ENCODE data around the gene ATP13A3.

Gene ATP13A3

DNA sequence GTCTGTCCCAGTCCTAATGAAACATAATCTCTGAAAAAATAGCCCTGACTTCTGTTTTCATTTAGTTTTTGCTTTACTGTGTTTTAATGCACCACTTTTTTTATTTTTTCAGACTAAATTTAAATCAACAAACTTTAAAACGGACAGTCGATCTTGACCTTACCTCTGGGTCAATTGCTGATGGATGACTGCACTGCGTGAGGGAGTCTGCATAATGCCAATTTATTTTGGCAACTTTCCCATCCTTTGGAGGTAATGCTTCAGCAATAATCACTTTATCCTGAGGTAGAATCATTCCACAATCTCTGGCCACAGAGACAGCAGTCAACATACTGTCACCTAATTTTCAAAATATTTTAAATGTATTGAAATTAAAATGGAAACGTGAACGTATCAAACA is 55.2 kb downstream of the ATP13A3 start:
- peak; percentile 37 for DNase-seq

DNA sequence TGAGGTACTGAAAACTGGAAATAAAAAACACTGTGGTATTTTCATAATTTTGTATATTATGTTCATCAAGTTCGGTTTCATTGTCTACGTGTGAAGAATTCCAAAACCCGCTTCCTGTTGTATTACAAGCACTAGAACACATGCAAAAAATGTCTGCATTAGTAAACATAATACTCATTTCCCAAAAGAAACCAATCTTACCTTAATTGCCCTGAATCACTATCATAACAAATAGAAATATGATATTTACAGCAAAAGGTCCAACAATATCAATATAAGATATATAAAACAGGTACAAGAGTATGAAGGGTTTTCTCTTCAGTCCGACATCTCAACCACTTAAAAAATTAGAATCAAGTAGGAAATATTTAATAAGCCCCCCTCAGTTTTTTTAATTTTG is 61.4 kb downstream of the ATP13A3 start:
- no peak for DNase-seq

DNA sequence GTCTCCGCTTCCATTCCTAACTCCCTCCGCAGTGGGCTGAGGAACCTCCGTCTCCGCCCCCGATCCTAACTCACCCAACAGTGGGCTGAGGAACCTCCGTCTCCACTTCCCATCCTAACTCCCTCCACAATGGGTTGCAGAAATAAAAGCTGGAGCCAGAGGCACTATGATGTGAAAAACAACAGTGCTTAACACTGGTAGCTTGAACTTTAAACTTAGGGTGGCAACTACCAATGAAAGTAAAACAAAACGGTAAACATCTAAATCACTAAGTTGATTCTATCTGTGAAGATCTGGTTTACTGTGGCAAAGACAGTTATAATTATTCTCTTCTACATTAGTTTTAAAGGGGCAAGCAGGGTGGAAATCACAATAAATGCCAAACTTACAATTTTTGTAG is 61.8 kb downstream of the ATP13A3 start:
- DNase-seq = no peak

GRCh38 chr3:194424373-194424772 is 62.4 kb downstream of the ATP13A3 start:
- no peak for DNase-seq

DNA sequence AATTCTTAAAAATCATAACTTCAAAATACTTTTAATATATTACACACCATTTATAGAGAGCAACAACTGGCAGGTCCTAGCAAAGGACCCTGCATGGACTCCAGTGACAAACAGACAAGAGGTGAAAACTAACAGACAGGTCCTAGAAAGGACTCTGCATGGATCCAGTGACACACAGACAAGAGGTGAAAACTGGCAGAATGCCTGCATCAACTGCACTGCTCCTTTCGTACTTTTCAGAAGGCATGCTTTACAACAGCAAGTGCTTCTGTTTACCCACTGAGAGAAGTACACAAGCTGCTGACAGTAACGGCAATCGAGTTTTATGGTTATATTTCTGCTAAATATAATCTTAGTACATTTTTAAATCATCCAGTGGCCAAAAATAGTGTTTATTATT is 63.5 kb downstream of the ATP13A3 start:
- DNase-seq = peak; percentile 68

- no peak for DNase-seq
These were observed 64.6 kb downstream of the ATP13A3 start for GRCh38 chr3:194422188-194422587.

- DNase-seq = no peak
These were observed 68.1 kb downstream of the ATP13A3 start for GRCh38 chr3:194418671-194419070.

GRCh38 chr3:194407423-194407822 is 79.4 kb downstream of the ATP13A3 start:
- DNase-seq = no peak

- DNase-seq = no peak
These were observed 81.0 kb downstream of the ATP13A3 start for GRCh38 chr3:194405766-194406165.

GRCh38 chr3:194404365-194405140 is 82.2 kb downstream of the ATP13A3 start:
- DNase-seq = peak; percentile 47

GRCh38 chr3:194401868-194402329 is 84.9 kb downstream of the ATP13A3 start:
- DNase-seq = no peak

DNA sequence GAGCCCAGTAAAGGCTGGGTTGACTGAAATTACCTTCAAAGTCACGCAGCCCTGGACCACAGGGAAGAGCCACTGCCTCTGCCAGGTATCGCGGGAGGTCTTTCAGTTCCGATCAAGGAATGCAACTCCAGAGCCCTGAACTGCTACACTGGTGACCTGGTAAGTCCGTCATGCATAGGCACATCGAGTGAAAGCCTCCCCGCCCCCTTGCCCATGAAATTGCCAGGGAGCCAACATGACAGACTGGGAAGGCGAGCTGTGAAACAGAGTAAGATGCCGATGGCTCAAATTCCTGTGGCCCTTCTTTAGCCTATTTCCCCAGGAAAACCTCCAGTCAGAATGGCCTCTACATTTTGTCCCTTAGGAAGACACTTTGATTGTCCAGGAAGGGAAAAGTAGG is 85.5 kb downstream of the ATP13A3 start:
- no peak for DNase-seq

DNA sequence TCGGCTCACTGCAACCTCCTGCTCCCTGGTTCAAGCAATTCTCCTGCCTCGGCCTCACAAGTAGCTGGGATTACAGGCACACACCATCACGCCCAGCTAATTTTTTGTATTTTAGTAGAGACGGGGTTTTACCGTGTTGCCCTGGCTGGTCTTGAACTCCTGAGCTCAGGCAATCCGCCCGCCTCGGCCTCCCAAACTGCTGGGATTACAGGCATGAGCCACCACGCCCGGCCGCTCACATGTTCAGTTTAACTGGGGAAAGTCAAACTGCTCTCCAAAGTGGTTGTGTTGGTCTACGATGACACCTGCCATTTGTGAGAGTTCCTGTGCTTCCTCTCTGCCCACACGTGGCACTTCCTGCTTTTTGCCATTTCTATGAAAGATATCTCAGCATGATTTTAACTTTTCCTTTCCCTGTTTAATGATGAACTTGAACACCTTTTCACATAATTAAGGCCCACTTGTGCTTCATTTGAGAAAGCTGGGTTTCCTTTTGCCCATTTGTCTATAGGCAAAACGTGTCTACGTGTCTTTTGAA is 86.9 kb downstream of the ATP13A3 start:
- DNase-seq = peak; percentile 3

GRCh38 chr3:194399166-194399565 is 87.6 kb downstream of the ATP13A3 start, which contains the start of gene GP5:
TSS of gene GP5 (minus strand) at chr3:194399266. CDS start at chr3:194398282, 984 bp downstream.
- no peak for DNase-seq

DNA sequence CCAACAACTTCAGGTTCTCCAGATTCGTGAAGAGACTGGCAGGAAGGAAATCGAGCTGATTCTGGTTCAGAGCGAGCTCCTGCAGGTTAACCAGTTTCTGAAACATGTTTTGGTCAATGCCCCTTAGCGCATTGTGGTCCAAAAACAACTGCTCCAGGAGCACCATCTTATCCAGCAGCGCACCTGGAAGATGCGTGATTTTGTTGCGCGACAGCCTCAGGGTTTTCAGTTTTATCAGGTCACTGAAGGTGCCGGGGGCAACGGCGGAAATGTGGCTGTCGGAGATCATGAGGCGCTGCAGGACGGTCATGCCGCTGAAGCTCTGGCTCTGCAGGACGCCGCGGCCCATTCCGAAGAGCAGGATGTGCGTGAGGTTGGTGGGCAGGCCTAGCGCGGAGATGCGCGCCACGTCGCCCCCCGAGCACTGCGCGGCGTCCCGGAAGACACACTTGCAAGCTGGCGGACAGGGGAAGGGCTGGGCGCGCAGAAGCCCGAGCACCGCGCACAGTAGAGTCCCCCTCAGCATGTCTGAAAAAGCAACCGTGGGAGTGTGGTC is 89.0 kb downstream of the ATP13A3 start:
- DNase-seq = no peak

GRCh38 chr3:194396859-194397756 is 89.7 kb downstream of the ATP13A3 start:
- DNase-seq = peak; percentile 70

DNA sequence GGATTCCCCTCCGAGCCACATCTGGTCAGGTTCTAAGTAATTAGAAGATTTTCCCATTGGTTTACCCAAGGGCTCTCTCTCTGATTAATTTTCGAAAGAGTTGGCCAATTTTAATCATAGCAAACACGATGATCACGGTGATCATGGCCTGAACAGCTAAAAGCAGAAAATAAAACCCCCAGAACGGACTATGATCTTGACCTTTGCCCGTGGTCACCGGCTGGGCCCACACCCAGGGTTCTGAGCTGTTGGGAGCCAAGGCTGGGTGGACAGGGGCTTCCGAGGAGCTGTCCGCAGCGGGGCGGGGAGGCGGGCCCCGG is 90.3 kb downstream of the ATP13A3 start:
- no peak for DNase-seq

DNA sequence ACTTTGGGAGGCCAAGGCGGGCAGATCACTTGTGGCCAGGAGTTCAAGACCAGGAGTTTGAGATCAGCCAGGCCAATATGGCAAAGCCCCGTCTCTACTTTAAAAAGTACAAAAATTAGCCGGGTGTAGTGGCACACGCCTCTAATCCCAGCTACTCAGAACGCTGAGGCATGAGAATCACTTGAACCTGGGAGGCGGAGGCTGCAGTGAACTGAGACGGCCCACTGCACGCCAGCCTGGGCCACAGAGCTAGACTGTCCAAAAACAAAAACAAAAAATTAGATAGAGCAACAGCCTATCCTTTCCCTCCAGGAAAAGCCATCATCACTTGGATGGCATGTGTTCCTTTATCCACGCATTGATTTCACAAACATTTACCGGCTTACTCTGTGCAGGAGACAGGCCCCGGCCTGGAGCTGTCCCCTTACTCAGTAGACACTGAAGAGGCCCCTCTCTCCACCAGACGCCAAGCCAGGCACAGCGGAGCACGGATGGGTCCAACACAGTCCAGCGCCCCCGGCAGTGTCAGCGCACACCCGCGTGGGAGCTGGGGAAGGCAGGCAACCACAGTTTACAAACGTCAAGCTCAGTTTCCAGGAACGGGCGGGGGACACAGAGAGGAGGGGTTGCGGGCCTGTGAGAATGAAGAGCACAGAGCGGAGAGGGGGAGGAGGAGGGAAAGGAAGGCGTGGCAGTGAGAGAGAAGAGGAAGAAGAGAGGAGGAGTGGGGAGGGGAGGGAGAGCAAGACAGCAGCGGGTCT is 90.8 kb downstream of the ATP13A3 start:
- DNase-seq = peak; percentile 66

- peak; percentile 94 for DNase-seq
These were observed 91.6 kb downstream of the ATP13A3 start for GRCh38 chr3:194395212-194395611.

- DNase-seq = no peak
These were observed 94.2 kb downstream of the ATP13A3 start for GRCh38 chr3:194392576-194392975.

GRCh38 chr3:194390835-194391234 is 96.0 kb downstream of the ATP13A3 start:
- no peak for DNase-seq

- no peak for DNase-seq
These were observed 97.5 kb downstream of the ATP13A3 start for GRCh38 chr3:194389269-194389668.

Data from DMS153 (cell line).